ENCODE measurements around the gene OAT. TPM values are rescaled to one million over a fixed set of nuclear protein-coding genes. Genes with fewer than 3 reads are reported as not detected.
"Not testable (repeated sequence)": the region's sequence is repeated elsewhere in the genome, so short reads cannot be mapped to it uniquely, and the experiment has no call there.

The OAT gene
- total RNA-seq, 3 donors from 2014 or later, result 46.7 to 120 (median 69.6) TPM

GRCh38 chr10:124375691-124376090 is 43.0 kb downstream of the OAT start:
- Histone ChIP-seq H3K4me3 (no peak overlapping the region), H3K9me3 (no peaks in the 10 kb centered on the region), H3K4me1 (ENCODE audit: low read depth) (no peaks in the 10 kb centered on the region), H3K36me3 (ENCODE audit: low read depth) (no peaks in the 10 kb centered on the region)
- ATAC-seq, result no peak
- intact Hi-C loops (cut with DNase I, micrococcal nuclease), result no loop called here
- no peak for TF ChIP-seq CTCF (IDR thresholded peaks at IDR 0.05)
- DNase-seq, result no peak

GRCh38 chr10:124375353-124375614 is 43.4 kb downstream of the OAT start:
- Histone ChIP-seq H3K4me3 (no peak overlapping the region), H3K4me1 (ENCODE audit: low read depth) (no peaks in the 10 kb centered on the region), H3K9me3 (no peaks in the 10 kb centered on the region), H3K36me3 (ENCODE audit: low read depth) (no peaks in the 10 kb centered on the region)
- DNase-seq (no peak), ATAC-seq (no peak)
- TF ChIP-seq CTCF (IDR thresholded peaks at IDR 0.05), result no peak
- intact Hi-C loops (cut with DNase I, micrococcal nuclease), result no loop called here

DNA sequence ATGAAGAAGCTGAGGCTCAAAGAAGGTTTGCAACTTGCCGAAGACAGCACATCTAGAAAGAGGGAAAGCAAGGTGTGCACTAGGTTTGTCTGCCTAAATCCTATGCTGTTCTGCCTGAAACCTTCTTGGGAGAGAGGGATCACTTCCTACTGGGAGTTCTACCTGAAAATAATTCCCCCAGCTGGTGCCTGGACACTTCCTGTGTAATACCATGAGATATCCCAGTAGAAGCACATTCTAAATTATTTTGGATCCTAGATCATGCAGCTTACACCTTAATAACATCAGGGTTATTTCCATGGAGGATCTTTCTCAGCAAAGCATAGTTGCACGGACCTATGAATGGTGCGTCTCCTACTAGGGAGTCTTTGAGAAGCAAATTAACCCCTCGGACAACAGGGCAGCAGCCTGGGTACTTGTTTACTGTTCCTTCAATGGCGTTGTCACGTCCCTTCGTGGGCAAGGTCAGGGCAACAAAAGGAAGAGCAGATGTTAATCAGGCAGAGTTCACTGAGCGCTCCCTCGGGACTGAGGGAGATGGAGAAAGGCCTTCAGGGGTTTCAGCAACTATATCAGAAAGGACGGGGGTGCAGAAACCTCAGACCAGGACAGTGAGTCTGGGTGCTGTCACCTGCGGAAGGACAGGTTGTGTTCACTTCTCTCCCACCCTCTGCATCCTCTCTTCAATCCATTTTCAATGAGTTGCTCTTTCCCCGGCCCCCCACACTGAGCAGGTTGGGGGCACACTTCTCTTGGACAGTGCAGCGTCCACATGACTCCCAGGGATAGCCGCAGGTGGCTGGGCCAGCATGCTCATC is 44.0 kb downstream of the OAT start:
- intact Hi-C loops (cut with DNase I, micrococcal nuclease), result no loop called here
- Histone ChIP-seq H3K9me3 (no peaks in the 10 kb centered on the region), H3K4me3 (no peak overlapping the region), H3K36me3 (ENCODE audit: low read depth) (no peaks in the 10 kb centered on the region), H3K4me1 (ENCODE audit: low read depth) (no peaks in the 10 kb centered on the region)
- no peak for TF ChIP-seq CTCF (IDR thresholded peaks at IDR 0.05)
- no peak for DNase-seq
- ATAC-seq, result no peak

DNA sequence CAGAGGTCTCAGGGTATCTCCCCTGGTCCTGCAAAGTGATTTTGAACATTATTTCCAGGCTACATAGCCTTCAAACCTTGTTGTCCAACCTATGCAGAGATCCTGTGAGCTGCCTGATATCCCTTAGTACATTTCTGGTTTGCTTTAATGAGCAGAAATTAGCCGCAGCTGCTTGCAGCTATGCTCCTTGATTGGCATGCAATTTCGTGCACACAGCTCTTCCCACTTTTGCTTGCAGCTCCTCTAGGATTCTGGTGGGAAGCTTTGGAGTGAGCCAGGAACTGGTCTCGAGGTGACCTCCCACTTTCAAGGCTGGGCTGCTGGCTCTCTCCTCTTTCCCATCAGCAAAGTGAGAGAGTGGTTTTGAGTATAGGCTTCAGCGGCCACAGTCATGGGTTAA is 45.8 kb downstream of the OAT start:
- intact Hi-C loops (cut with DNase I, micrococcal nuclease), result no loop called here
- no peak for DNase-seq
- no peak for TF ChIP-seq CTCF (IDR thresholded peaks at IDR 0.05)
- no peak for ATAC-seq
- H3K4me3 ChIP-seq, result no peak overlapping the region
- no peaks in the 10 kb centered on the region for H3K4me1 ChIP-seq (ENCODE audit: low read depth)
- no peaks in the 10 kb centered on the region for H3K36me3 ChIP-seq (ENCODE audit: low read depth)
- no peaks in the 10 kb centered on the region for H3K9me3 ChIP-seq

GRCh38 chr10:124370426-124370825 is 48.3 kb downstream of the OAT start:
- no peak for TF ChIP-seq CTCF (IDR thresholded peaks at IDR 0.05)
- no peaks in the 10 kb centered on the region for H3K36me3 ChIP-seq (ENCODE audit: low read depth)
- no peaks in the 10 kb centered on the region for H3K9me3 ChIP-seq
- H3K4me3 ChIP-seq, result no peak overlapping the region
- no peaks in the 10 kb centered on the region for H3K4me1 ChIP-seq (ENCODE audit: low read depth)
- intact Hi-C loops (cut with DNase I, micrococcal nuclease), result no loop called here
- no peak for DNase-seq
- no peak for ATAC-seq

- no peak for DNase-seq
- no peaks in the 10 kb centered on the region for H3K4me1 ChIP-seq (ENCODE audit: low read depth)
- peak; percentile 22 for ATAC-seq
- H3K4me3 ChIP-seq, result no peak overlapping the region
- TF ChIP-seq CTCF (IDR thresholded peaks at IDR 0.05), result no peak
- intact Hi-C loops (cut with DNase I, micrococcal nuclease), result no loop called here
- no peaks in the 10 kb centered on the region for H3K9me3 ChIP-seq
- H3K36me3 ChIP-seq (ENCODE audit: low read depth), result no peaks in the 10 kb centered on the region
These were observed 48.7 kb downstream of the OAT start for GRCh38 chr10:124369986-124370385.

DNA sequence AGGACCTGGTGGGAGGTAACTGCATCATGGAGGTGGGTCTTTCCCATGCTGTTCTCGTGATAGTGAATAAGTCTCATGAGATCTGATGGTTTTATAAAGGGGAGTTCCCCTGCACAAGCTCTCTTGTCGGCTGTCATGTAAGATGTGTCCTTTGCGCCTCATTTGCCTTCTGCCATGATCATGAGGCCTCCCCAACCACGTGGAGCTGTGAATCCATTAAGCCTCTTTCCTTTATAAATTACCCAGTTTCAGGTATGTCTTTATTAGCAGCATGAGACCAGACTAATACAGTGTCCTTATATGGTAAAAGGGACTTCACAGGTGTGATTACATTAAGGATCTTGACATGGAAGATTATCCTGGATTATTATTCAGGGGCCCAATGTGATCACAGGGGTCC is 49.2 kb downstream of the OAT start:
- not testable (repeated sequence) for ATAC-seq; H3K4me1 ChIP-seq (ENCODE audit: low read depth)

More for the DNA sequence above, 49.2 kb downstream of the OAT start:
- H3K4me3 ChIP-seq; H3K9me3 ChIP-seq; H3K36me3 ChIP-seq (ENCODE audit: low read depth); DNase-seq; intact Hi-C loops (cut with DNase I, micrococcal nuclease): not testable (repeated sequence)

All from mucosa of descending colon (tissue), 3 donors.